Keratinocyte (primary cell): ENCODE measurements around the gene PRR29. TPM values are rescaled to one million over a fixed set of nuclear protein-coding genes. Genes with fewer than 3 reads are reported as not detected.

Source experiments
- DNase-seq: peaks from one replicate; pipeline ENCODE4 v3.0.0-alpha.2; 2011; ENCODE audit warnings: low read depth, missing footprints, low spot score
- FAIRE-seq: peaks from 2 replicates; lab custom pipeline; 2011; peaks lifted over from hg19 to GRCh38; lab: Jason Lieb, UNC
- H2AFZ ChIP-seq: 2 replicates; pipeline ENCODE4 v1.6.0; 2012; ENCODE audit warnings: low read length, control low read depth, inconsistent platforms; ENCODE audit not compliant: control insufficient read depth
- H3K27ac ChIP-seq: 2 replicates; pipeline ENCODE4 v1.5.1; 2011; ENCODE audit warnings: low read length; ENCODE audit not compliant: control insufficient read depth, insufficient read depth
- H3K27me3 ChIP-seq: 3 replicates; pipeline ENCODE4 v1.6.0; 2011; ENCODE audit warnings: low read length; ENCODE audit not compliant: control insufficient read depth, insufficient read depth; ENCODE audit errors: extremely low read depth
- H3K36me3 ChIP-seq, 2 experiments: 2 replicates in 1 of 2; 3 replicates in 1 of 2; pipeline ENCODE4 v1.5.1; 2011; ENCODE audit warnings: low read length in 2 of 2, mild to moderate bottlenecking in 1 of 2; ENCODE audit not compliant: control insufficient read depth in 2 of 2, insufficient read depth in 2 of 2; ENCODE audit errors: extremely low read depth in 1 of 2
- H3K4me1 ChIP-seq: 3 replicates; pipeline ENCODE4 v1.5.1; 2011; ENCODE audit warnings: low read length; ENCODE audit not compliant: control insufficient read depth, insufficient read depth; ENCODE audit errors: extremely low read depth
- H3K4me2 ChIP-seq: 3 replicates; pipeline ENCODE4 v1.6.0; 2011; ENCODE audit warnings: low read depth, low read length; ENCODE audit not compliant: control insufficient read depth, insufficient read depth; ENCODE audit errors: extremely low read depth
- H3K4me3 ChIP-seq, 3 experiments: fragments of 200-600 bp in 1 of 3; sonication (generic) in 1 of 3; 2 replicates in 2 of 3; 3 replicates in 1 of 3; pipeline ENCODE4 v1.5.1; 2011 to 2016; ENCODE audit warnings: low read length in 3 of 3, mild to moderate bottlenecking in 3 of 3, control low read depth in 2 of 3, inconsistent platforms in 1 of 3, low read depth in 1 of 3, mixed read lengths in 1 of 3, mixed run types in 1 of 3, moderate library complexity in 1 of 3; ENCODE audit not compliant: control insufficient read depth in 2 of 3, insufficient read depth in 2 of 3; ENCODE audit errors: extremely low read depth in 1 of 3
- H3K79me2 ChIP-seq: 2 replicates; pipeline ENCODE4 v1.6.0; 2012; ENCODE audit warnings: low read length; ENCODE audit not compliant: control insufficient read depth, insufficient read depth
- H3K9ac ChIP-seq: 3 replicates; pipeline ENCODE4 v1.6.0; 2011; ENCODE audit warnings: low read length; ENCODE audit not compliant: control insufficient read depth, insufficient read depth; ENCODE audit errors: extremely low read depth
- H3K9me1 ChIP-seq: 3 replicates; pipeline ENCODE4 v1.6.0; 2011; ENCODE audit warnings: low read length; ENCODE audit not compliant: control insufficient read depth, insufficient read depth; ENCODE audit errors: extremely low read depth
- H3K9me3 ChIP-seq: 2 replicates; pipeline ENCODE4 v1.5.1; 2012; ENCODE audit warnings: low read depth, low read length; ENCODE audit not compliant: control insufficient read depth
- H4K20me1 ChIP-seq: 3 replicates; pipeline ENCODE4 v1.6.0; 2011; ENCODE audit warnings: low read length; ENCODE audit not compliant: control insufficient read depth, insufficient read depth; ENCODE audit errors: extremely low read depth
- CTCF ChIP-seq, 3 experiments: IDR thresholded peaks in 1 of 3; conservative IDR thresholded peaks in 1 of 3; optimal IDR thresholded peaks in 1 of 3; 2 replicates in 2 of 3; 3 replicates in 1 of 3; pipeline versions ENCODE3 to v1.5.1; 2011; ENCODE audit warnings: low read length in 3 of 3, mild to moderate bottlenecking in 3 of 3, moderate library complexity in 2 of 3, control low read depth in 1 of 3, inconsistent platforms in 1 of 3; ENCODE audit not compliant: insufficient read depth in 2 of 3; ENCODE audit errors: extremely low read depth in 1 of 3
- EZH2 ChIP-seq: IDR thresholded peaks from one replicate; pipeline ENCODE4 v1.6.1; 2012; ENCODE audit warnings: inconsistent platforms, mild to moderate bottlenecking, low read length, moderate library complexity
- dilution Hi-C: fragments of 300-500 bp; cut with MboI; formaldehyde crosslinking; loops from one replicate; pipeline ENCODE4 v1.7.0; 2020; ENCODE audit warnings: low sequenced_read_pairs; ENCODE audit not compliant: extremely low pct_ligation_motif_present
- polyA plus RNA-seq, 5 experiments: library from polyadenylated mRNA; depleted of rRNA in 3 of 5; stranded (reverse) in 3 of 5; stranded (forward) in 1 of 5; unstranded in 1 of 5; fragments of >200 nt; gene quantifications; 1 replicate in 1 of 5; 2 replicates in 3 of 5; 3 replicates in 1 of 5; pipeline versions ENCODE4 v1.2.1 to v1.2.3, GENCODE V29; 2011 to 2012; ENCODE audit warnings: missing spikeins in 2 of 5, low read depth in 1 of 5, low replicate concordance in 1 of 5

PRR29 gene
- polyA plus RNA-seq, 1 donor (not counting 4 experiments of a cell fraction or from before 2014, with no cell fraction given): 0.01 TPM

DNA sequence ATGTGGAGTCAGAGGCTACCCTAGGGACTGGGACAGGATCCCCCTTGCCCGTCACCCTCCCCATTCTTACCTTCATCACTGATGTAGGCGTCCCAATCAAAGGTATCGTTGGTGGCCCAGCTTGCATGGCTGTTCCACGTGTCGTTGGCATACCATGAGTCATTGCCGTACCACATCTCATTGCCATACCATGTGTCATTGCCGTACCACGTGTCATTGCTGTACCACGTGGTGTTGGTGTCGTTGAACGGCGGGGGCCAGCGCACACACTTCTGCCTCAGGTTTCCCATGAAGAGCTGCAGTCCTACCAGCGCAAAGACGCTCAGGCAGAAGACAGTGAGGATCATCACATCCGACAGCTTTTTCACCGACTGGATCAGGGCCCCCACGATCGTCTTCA, 30.2 kb upstream of the PRR29 start:
- FAIRE-seq (no peak), DNase-seq (no peak)
- Histone ChIP-seq H3K27me3 (no peaks in the 10 kb centered on the region), H3K9me3 (no peaks in the 10 kb centered on the region), H3K36me3 (no peaks in the 10 kb centered on the region), H3K9ac (no peak overlapping the region), H3K9me1 (no peaks in the 10 kb centered on the region), H3K4me1 (no peaks in the 10 kb centered on the region), H3K4me3 (no peak overlapping the region), H4K20me1 (no peaks in the 10 kb centered on the region), H3K4me2 (no peak overlapping the region), H2AFZ (no peak overlapping the region), H3K27ac (no peak overlapping the region), H3K79me2 (no peaks in the 10 kb centered on the region)
- TF ChIP-seq CTCF (optimal IDR thresholded peaks at IDR 0.05 in 1 of 3, IDR thresholded peaks at IDR 0.05 in 1 of 3, conservative IDR thresholded peaks at IDR 0.05 in 1 of 3; ENCODE audit: extremely low read depth in 1 of 3, insufficient read depth in 2 of 3, low read length in 3 of 3) (no peak), EZH2 (no peak)
- dilution Hi-C loops: no loop called here

DNA sequence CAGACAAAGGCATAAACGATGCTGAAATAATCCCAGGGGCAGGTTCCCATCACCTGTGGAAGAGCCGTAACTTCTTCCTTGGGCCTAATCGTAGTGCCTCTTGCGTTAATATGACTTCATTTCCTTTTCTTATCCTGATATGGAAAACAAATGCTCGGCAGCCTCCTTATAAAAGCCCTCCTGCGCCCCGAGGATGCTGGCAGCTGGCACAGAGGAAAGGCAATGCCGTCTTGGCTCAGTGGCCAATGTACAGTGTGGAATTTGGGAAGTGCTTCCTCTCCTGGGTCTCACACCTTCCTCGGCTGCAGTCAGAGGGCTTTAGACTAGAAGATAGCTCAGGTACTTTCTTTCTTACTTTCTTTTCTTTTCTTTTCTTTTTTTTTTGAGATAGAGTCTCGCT, 28.9 kb upstream of the PRR29 start:
- Histone ChIP-seq H2AFZ (no peak overlapping the region), H3K4me3 (no peak overlapping the region), H3K27me3 (no peaks in the 10 kb centered on the region), H3K27ac (no peak overlapping the region), H3K36me3 (no peaks in the 10 kb centered on the region), H3K9me3 (no peaks in the 10 kb centered on the region), H3K79me2 (no peaks in the 10 kb centered on the region), H3K9ac (no peak overlapping the region), H4K20me1 (no peaks in the 10 kb centered on the region), H3K9me1 (peaks cover 3% of the 10 kb centered on the region), H3K4me2 (no peak overlapping the region), H3K4me1 (peaks cover 10% of the 10 kb centered on the region)
- DNase-seq (no peak), FAIRE-seq (no peak)
- TF ChIP-seq EZH2: no peak
- TF ChIP-seq CTCF (optimal IDR thresholded peaks at IDR 0.05 in 1 of 3, IDR thresholded peaks at IDR 0.05 in 1 of 3, conservative IDR thresholded peaks at IDR 0.05 in 1 of 3; ENCODE audit: extremely low read depth in 1 of 3, insufficient read depth in 2 of 3, low read length in 3 of 3): no peak
- dilution Hi-C loops: no loop called here
